Heart left ventricle (tissue), 13 donors: Measurements from ENCODE around the gene AKAP13.

Source experiments
- POLR2A ChIP-seq, 2 donors: fragments of 450-650 bp; IDR thresholded peaks; one replicate each; pipeline ENCODE4 v1.6.1; 2017; ENCODE audit warnings: antibody characterized with exemption in 2 of 2, mild to moderate bottlenecking in 2 of 2, moderate library complexity in 2 of 2
- TF ChIP-seq, protein P1 (sequence below), 12 donors: fragments of 200-600 bp; sonication (generic) in 4 of 12; IDR thresholded peaks; one replicate each; pipeline versions ENCODE4 v1.5.0 to v1.8.0; 2018 to 2022; ENCODE audit warnings: antibody characterized with exemption in 12 of 12, mild to moderate bottlenecking in 5 of 12
- donor health status: ischemic (EF 13 %, LVEDD 7.1; RV severe dilation, severe dysfunction).
- donor health status: DM: no; HTN: yes; CAD: no.
- donor health status: DM: no; HTN: no; CAD: no.
- donor health status: ischemic (EF 25% LVEDD 6.9; RV normal size, moderate dysfunction).
- donor health status: ischemic (EF 25% LVEDD 5.7; RV mildly dilated, moderate dysfunction).
- donor health status: ischemic (EF 35%, LVEDD 5.7; RV mildly dilated, moderate dysfunction).
- donor health status: nonischemic (EF 11% LVEDD 7.7; RV severe dilation, severe dysfunction).
- donor health status: DM: yes; HTN: yes; CAD: no.
- donor health status: PGD.
- donor health status: ischemic (EF 29% LVEDD 5.4; RV normal size, mild dysfunction).
- donor health status: nonischemic (EF 23%, LVEDD 6.1; RV moderate dilation, normal function).

GRCh38 chr15:85754989-85755388 is 374.6 kb downstream of the AKAP13 start:
- TF ChIP-seq, protein P1, sequence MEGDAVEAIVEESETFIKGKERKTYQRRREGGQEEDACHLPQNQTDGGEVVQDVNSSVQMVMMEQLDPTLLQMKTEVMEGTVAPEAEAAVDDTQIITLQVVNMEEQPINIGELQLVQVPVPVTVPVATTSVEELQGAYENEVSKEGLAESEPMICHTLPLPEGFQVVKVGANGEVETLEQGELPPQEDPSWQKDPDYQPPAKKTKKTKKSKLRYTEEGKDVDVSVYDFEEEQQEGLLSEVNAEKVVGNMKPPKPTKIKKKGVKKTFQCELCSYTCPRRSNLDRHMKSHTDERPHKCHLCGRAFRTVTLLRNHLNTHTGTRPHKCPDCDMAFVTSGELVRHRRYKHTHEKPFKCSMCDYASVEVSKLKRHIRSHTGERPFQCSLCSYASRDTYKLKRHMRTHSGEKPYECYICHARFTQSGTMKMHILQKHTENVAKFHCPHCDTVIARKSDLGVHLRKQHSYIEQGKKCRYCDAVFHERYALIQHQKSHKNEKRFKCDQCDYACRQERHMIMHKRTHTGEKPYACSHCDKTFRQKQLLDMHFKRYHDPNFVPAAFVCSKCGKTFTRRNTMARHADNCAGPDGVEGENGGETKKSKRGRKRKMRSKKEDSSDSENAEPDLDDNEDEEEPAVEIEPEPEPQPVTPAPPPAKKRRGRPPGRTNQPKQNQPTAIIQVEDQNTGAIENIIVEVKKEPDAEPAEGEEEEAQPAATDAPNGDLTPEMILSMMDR (IDR thresholded peaks at IDR 0.05): no peak
- TF ChIP-seq POLR2A (IDR thresholded peaks at IDR 0.05): no peak
